Breast epithelium (tissue), 4 donors: ENCODE data around the gene CCDC88B. TPM values are rescaled to one million over a fixed set of nuclear protein-coding genes. Genes with fewer than 3 reads are reported as not detected.
A peak's percentile ranks its signal among the peaks of the same experiment; 100 is the strongest.

Source experiments
- DNase-seq, 2 donors: peaks; one replicate each; pipeline ENCODE4 v3.0.0-alpha.2; 2019; ENCODE audit warnings: low spot score in 2 of 2
- H3K27ac ChIP-seq, 2 donors: fragments of 200-600 bp; sonication (generic) in 1 of 2; one replicate each; pipeline ENCODE4 v1.5.1; 2016 to 2019; ENCODE audit warnings: mild to moderate bottlenecking in 1 of 2
- H3K27me3 ChIP-seq, 2 donors: fragments of 200-600 bp; sonication (generic) in 1 of 2; one replicate each; pipeline versions ENCODE4 v1.5.1 to v1.6.0; 2017 to 2019; ENCODE audit warnings: control low read depth in 1 of 2, mild to moderate bottlenecking in 1 of 2
- H3K36me3 ChIP-seq: fragments of 200-600 bp; one replicate; pipeline ENCODE4 v1.5.1; 2019
- H3K4me1 ChIP-seq, 2 donors: fragments of 200-600 bp; sonication (generic); one replicate each; pipeline ENCODE4 v1.5.1; 2016 to 2019; ENCODE audit warnings: control low read depth in 1 of 2
- H3K4me3 ChIP-seq, 3 donors: fragments of 200-600 bp; sonication (generic); 1 replicate in 2 of 3; 2 replicates in 1 of 3; pipeline ENCODE4 v1.5.1; 2016 to 2019; ENCODE audit warnings: mild to moderate bottlenecking in 3 of 3, moderate library complexity in 2 of 3
- H3K9me3 ChIP-seq, 2 donors: fragments of 200-600 bp; sonication (generic) in 1 of 2; one replicate each; pipeline ENCODE4 v1.5.1; 2016 to 2019; ENCODE audit warnings: control low read depth in 1 of 2
- CTCF ChIP-seq, 3 donors: fragments of 450-650 bp; IDR thresholded peaks; one replicate each; pipeline ENCODE4 v1.5.1; 2016 to 2017; ENCODE audit warnings: antibody characterized with exemption in 3 of 3, mild to moderate bottlenecking in 3 of 3, moderate library complexity in 3 of 3
- POLR2A ChIP-seq: fragments of 450-650 bp; IDR thresholded peaks from one replicate; pipeline ENCODE4 v1.6.1; 2016; ENCODE audit warnings: antibody characterized with exemption, mild to moderate bottlenecking, moderate library complexity
- POLR2AphosphoS5 ChIP-seq, 3 donors: sonication (generic); formaldehyde crosslinking; IDR thresholded peaks; one replicate each; pipeline ENCODE4 v1.6.1; 2017; ENCODE audit warnings: antibody characterized with exemption in 3 of 3
- intact Hi-C: fragments of 100-400 bp; cut with DNase I; formaldehyde crosslinking; loops from one replicate; pipeline ENCODE4 v1.15.1; 2023; ENCODE audit warnings: low total_unique reads
- total RNA-seq, 3 donors: library from RNA; depleted of rRNA; stranded (reverse); fragments of >200 nt; gene quantifications; one replicate each; pipeline ENCODE4 v1.1.0, GENCODE V29; 2016

The CCDC88B gene
- total RNA-seq, 3 donors from 2014 or later = 3.3 to 10.7 (median 5.9) TPM

- no peak for DNase-seq
- peaks cover 4 to 9% of the 10 kb centered on the region in 2 donors for H3K4me1 ChIP-seq
- no peaks in the 10 kb centered on the region for H3K9me3 ChIP-seq
- H3K27ac ChIP-seq = no peak overlapping the region
- no peak for TF ChIP-seq CTCF (IDR thresholded peaks at IDR 0.05)
- TF ChIP-seq POLR2AphosphoS5 (IDR thresholded peaks at IDR 0.05) = no peak
- no peak for TF ChIP-seq POLR2A
- no peak overlapping the region for H3K4me3 ChIP-seq
- H3K27me3 ChIP-seq = no peaks in the 10 kb centered on the region
- H3K36me3 ChIP-seq = no peaks in the 10 kb centered on the region
- intact Hi-C loops = no loop called here
Measured at GRCh38 chr11:64353715-64354506, 13.9 kb downstream of the CCDC88B start.

GRCh38 chr11:64355078-64355940 lies 15.3 kb downstream of the CCDC88B start:
- no peak for TF ChIP-seq POLR2A
- TF ChIP-seq CTCF (IDR thresholded peaks at IDR 0.05) = peak in 2 of 3 donors; percentile 46 to 62
- peak in 1 of 3 donors; percentile 42 for TF ChIP-seq POLR2AphosphoS5 (IDR thresholded peaks at IDR 0.05)
- peak; percentile 50 to 71 for DNase-seq
- H3K27ac ChIP-seq = peak overlapping the region; percentile 68 to 73
- intact Hi-C loops = no loop called here
- H3K9me3 ChIP-seq = no peaks in the 10 kb centered on the region
- H3K4me1 ChIP-seq = peaks cover 4 to 9% of the 10 kb centered on the region in 2 donors
- no peaks in the 10 kb centered on the region for H3K27me3 ChIP-seq
- no peaks in the 10 kb centered on the region for H3K36me3 ChIP-seq
- peak overlapping the region; percentile 8 to 56 (median 42) for H3K4me3 ChIP-seq

GRCh38 chr11:64356498-64357411 lies 16.8 kb downstream of the CCDC88B start:
- DNase-seq = no peak
- TF ChIP-seq POLR2AphosphoS5 (IDR thresholded peaks at IDR 0.05) (no peak), POLR2A (no peak), CTCF (IDR thresholded peaks at IDR 0.05) (no peak)
- Histone ChIP-seq H3K4me1 (peaks cover 4 to 9% of the 10 kb centered on the region in 2 donors), H3K27ac (no peak overlapping the region), H3K27me3 (no peaks in the 10 kb centered on the region), H3K9me3 (no peaks in the 10 kb centered on the region), H3K4me3 (no peak overlapping the region), H3K36me3 (no peaks in the 10 kb centered on the region)
- intact Hi-C loops = no loop called here

DNA sequence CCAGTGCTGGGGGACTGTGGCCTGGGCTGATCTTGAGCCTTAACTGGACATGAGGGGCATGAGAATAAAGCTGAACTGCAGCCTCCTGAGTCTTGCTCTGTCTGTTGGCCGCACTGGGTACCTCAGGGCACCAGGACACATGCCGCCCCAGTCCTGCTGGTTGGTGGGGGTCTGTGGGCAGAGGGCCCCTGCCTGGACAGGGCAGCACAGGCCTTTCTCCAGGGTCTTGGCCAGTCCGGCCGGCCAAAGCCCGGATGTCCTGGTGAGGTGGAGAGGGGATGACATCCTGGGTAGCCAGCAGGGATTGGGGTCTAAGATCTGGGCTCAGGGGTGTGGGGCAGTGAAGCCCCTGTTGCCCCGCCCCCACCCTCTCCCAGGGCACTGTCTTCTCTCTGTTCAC lies 17.4 kb downstream of the CCDC88B start:
- no peak for TF ChIP-seq POLR2A
- Histone ChIP-seq H3K4me3 (no peak overlapping the region), H3K36me3 (no peaks in the 10 kb centered on the region), H3K9me3 (no peaks in the 10 kb centered on the region), H3K4me1 (peaks cover 4 to 9% of the 10 kb centered on the region in 2 donors), H3K27ac (peak overlapping the region in 1 of 2 donors; percentile 84), H3K27me3 (no peaks in the 10 kb centered on the region)
- no peak for DNase-seq
- intact Hi-C loops = no loop called here

DNA sequence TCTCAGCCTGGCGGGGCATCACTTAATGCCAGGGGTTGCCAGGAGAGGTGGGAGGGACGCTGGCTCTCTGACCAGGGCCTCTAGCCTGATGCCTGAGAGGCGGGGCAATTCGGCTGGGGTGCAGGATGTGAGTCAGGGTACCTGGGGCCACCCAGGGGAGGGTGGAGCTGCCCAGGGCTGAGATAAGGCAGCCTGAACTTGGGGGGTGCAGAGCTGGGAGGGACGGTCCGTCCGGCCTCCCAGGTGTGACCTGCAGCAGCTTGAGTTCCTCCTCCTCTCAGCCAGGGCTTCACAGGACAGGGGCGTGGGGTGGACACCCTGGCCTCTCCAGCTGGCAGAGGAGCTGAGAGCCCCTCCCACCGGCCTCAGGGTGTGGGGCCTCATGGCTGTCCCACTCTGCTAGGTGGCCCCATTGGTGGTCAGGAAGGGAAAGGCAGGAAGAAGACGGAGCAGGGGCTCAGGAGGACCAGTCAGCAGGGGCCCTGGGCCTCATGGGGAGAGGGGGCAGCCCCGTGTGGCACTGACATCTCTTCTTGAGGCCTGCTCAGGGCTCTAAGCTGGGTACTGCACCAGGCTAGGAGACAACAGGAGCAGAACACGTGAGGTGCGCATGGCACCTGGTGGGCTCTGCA lies 18.0 kb downstream of the CCDC88B start:
- no peak for DNase-seq
- Histone ChIP-seq H3K27ac (peak overlapping the region; percentile 84 to 88), H3K4me1 (peaks cover 4 to 9% of the 10 kb centered on the region in 2 donors), H3K27me3 (no peaks in the 10 kb centered on the region), H3K36me3 (no peaks in the 10 kb centered on the region), H3K4me3 (peak overlapping the region; percentile 78 to 98 (median 81)), H3K9me3 (no peaks in the 10 kb centered on the region)
- intact Hi-C loops = no loop called here
- TF ChIP-seq CTCF (IDR thresholded peaks at IDR 0.05) (no peak), POLR2AphosphoS5 (IDR thresholded peaks at IDR 0.05) (no peak), POLR2A (no peak)
